22Rv1 (cell line): ENCODE data around the gene PRKCE.

Experiments
- H3K27ac ChIP-seq: fragments of 450-650 bp; 2 replicates; pipeline ENCODE4 v1.5.1; 2017
- CTCF ChIP-seq: fragments of 450-650 bp; IDR thresholded peaks from 2 replicates; pipeline ENCODE4 v1.5.1; 2017; ENCODE audit warnings: mild to moderate bottlenecking
- ZFX ChIP-seq: fragments of 450-650 bp; IDR thresholded peaks from 2 replicates; pipeline ENCODE4 v1.6.1; 2017; ENCODE audit warnings: antibody characterized with exemption, borderline replicate concordance

Gene PRKCE

GRCh38 chr2:45897842-45898241, 246.4 kb downstream of the PRKCE start:
- TF ChIP-seq ZFX (no peak), CTCF (no peak)
- no peak overlapping the region for H3K27ac ChIP-seq

- no peak for TF ChIP-seq CTCF
- TF ChIP-seq ZFX = no peak
These were observed 247.3 kb downstream of the PRKCE start for GRCh38 chr2:45898819-45899218.

GRCh38 chr2:45899926-45900325, 248.5 kb downstream of the PRKCE start:
- TF ChIP-seq ZFX (no peak), CTCF (no peak)
- no peak overlapping the region for H3K27ac ChIP-seq

More at GRCh38 chr2:45898819-45899218, 247.3 kb downstream of the PRKCE start:
- no peak overlapping the region for H3K27ac ChIP-seq

- no peak overlapping the region for H3K27ac ChIP-seq
- TF ChIP-seq CTCF = no peak
- no peak for TF ChIP-seq ZFX
These were observed 250.1 kb downstream of the PRKCE start for GRCh38 chr2:45901468-45902032.

GRCh38 chr2:45902380-45902779, 250.9 kb downstream of the PRKCE start:
- TF ChIP-seq CTCF (no peak), ZFX (no peak)
- no peak overlapping the region for H3K27ac ChIP-seq

GRCh38 chr2:45902781-45903375, 251.4 kb downstream of the PRKCE start:
- no peak overlapping the region for H3K27ac ChIP-seq
- TF ChIP-seq CTCF (no peak), ZFX (no peak)

GRCh38 chr2:45904267-45904945, 252.9 kb downstream of the PRKCE start:
- H3K27ac ChIP-seq = no peak overlapping the region
- TF ChIP-seq CTCF (no peak), ZFX (no peak)
